A549 treated with DMSO at 1 μM for 4 hours (cell line): ENCODE results near the gene SYNJ2BP. TPM values are rescaled to one million over a fixed set of nuclear protein-coding genes. Genes with fewer than 3 reads are reported as not detected.

ENCODE experiments used
- total RNA-seq: library from RNA; stranded (reverse); fragments of 200-300 nt; extraction: Qiagen RNA extraction; gene quantifications from 5 replicates; pipeline ENCODE4 v1.2.3, GENCODE V29; 2022; ENCODE audit warnings: low read depth

Gene SYNJ2BP
- 8.4 to 13.9 TPM (median 10.4 TPM) in 5 replicates for total RNA-seq

GRCh38 chr14:70416725-70417349 is at the start of gene SYNJ2BP:
Gene SYNJ2BP, minus strand, starts transcription at chr14:70417090. Its CDS starts 127 bp downstream, at chr14:70416963.

GRCh38 chr14:70451874-70452273 is 35.0 kb upstream of the SYNJ2BP start, which contains the start of gene ADAM21:
Gene ADAM21, plus strand, starts transcription at chr14:70452174. Its CDS starts 5,326 bp downstream, at chr14:70457500.

Other genes with a start within 250 kb of the SYNJ2BP start
- not detected in 5 replicates for gene SLC8A3, start 228.1 kb downstream of the SYNJ2BP start, total RNA-seq
- gene COX16, start 57.4 kb downstream of the SYNJ2BP start, total RNA-seq = 54.5 to 65.9 TPM (median 58.7 TPM) in 5 replicates
- 0.06 TPM in 2 of 5 replicates, not detected in the others for gene ADAM21, start 35.1 kb upstream of the SYNJ2BP start, total RNA-seq
- gene ADAM20, start 117.9 kb upstream of the SYNJ2BP start, total RNA-seq = 0.03 to 0.04 TPM in 2 of 5 replicates, not detected in the others
- 43.3 to 50.0 TPM (median 45.9 TPM) in 5 replicates for gene MED6, start 183.6 kb upstream of the SYNJ2BP start, total RNA-seq
- 1.7 to 2.6 TPM (median 2.0 TPM) in 5 replicates for gene TTC9, start 224.8 kb upstream of the SYNJ2BP start, total RNA-seq